GM19023 (cell line): ENCODE data around the gene UQCR10.
"Not testable (repeated sequence)": the region's sequence is repeated elsewhere in the genome, so short reads cannot be mapped to it uniquely, and the experiment has no call there.

Experiments used
- ATAC-seq: cut with Tn5 transposase; IDR thresholded peaks from one replicate; pipeline ENCODE4 v1.9.1; 2021; ENCODE audit warnings: mild to moderate bottlenecking, moderate library complexity; ENCODE audit not compliant: unreplicated experiment

The UQCR10 gene

DNA sequence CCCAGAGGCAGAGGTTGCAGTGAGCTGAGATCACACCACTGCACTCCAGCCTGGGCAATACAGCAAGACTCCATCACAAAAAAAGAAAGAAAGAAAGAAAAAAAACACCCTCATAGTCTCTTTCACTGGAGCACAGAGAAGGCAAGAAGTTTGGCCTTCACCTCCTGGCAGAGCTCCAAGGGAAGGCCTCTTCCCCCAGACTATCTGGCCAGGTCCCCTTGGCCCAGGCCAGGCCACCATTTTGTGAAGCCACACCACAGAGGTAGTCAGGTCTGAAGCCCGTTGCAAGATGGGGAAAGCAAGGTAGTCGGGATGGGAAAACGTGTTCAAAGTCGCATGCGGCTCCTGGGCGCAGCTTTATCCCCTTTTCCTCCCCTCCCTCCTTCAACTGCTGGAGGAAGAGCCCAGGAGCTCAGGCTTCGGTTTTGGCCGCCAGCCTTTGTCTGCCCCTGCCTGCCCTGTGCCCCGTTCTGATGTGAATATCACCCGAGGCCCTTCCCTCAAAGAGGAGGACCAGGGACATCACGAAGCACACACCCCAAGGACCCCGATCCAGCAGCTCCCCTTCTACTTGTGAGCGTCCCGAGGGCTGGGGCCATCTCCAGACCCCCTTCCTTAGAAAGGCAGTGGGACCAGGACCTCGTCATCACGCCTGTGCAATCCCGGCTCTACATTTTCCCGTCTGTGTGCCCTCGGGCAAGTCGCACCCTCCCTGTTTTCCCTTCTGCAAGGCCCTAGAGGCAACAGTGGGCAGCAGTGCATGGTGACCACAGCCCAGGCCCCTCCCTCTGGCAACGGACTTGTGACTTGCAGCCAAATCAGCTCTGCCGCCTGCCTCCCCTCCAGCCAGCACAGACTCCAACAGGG is 29.7 kb upstream of the UQCR10 start:
- ATAC-seq, result no peak

DNA sequence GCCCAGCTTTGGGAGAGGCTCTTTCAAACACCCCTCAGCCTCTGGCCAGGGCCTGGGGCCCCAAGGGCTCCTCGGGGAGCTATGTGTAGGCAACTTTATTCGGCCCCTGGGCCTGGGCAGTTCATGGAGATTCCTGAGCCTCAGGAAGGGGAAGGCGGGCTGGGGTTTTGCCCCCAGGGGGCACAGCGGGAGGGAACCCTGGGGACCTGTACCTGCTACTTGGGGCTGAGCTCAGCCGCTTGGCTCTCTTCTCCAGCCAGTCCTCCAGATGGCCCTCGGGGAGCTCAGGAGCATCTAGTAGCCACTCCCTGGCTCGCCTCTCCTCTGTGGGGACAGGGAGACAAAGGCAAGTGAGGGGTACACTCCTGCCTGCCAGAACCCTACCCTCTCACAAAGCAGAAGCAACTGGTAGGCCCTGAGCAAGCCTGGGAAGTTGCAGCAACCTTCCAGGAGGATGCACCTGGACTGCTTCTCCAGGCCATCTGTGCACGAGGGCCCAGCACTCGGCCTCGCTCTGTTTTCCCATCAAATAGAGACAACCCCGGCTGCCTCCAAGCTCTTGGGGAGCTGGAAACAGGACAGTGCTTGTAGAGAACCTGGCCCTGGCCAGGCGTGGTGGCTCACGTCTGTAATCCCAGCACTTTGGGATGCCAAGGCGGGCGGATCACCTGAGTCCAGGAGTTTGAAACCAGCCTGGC is 28.9 kb upstream of the UQCR10 start:
- no peak for ATAC-seq

DNA sequence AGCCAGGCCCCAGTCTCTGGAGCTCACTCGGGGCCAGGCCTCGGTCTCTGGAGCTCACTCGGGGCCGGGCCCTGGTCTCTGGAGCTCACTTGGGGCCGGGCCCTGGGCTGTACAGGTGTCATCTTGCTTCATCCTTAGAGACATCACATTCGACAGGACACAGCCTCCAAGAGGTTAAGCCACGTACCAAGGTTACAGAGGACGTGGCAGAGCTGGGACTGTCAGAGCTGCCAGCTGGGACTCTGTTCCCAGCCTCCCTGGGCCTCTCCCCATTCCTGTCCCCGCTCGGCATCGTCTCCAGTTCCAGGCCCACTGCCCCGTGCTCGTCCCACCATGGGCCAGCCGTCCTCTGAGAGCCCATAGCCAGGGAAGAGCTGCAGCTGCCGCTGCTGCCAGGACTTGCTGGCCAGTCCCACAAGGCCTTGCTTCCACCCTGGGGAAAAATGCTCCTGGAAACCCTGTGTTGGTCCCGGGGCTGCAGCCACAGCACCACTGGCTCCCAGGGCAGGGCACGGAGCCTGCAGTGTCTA is 27.8 kb upstream of the UQCR10 start:
- no peak for ATAC-seq

DNA sequence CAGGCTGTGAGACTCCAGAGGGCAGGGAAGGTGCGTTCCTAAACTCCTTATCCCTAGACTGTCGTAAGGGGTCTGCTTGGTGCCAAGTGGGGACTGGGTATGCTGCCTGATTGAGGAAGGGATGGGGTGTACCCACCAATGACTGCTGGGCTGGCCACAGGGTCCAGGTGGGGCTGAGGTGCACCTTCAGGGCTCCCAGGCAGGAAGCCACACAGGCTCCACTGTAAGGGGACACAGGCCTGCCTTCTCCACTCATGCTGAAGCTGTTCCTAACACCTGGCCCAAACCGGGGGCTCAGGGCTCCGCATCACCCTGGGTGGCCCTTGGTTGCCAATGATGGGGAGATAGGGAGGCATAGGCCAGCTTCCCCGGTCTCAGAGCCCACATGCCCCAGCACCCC is 27.0 kb upstream of the UQCR10 start:
- ATAC-seq, result no peak

DNA sequence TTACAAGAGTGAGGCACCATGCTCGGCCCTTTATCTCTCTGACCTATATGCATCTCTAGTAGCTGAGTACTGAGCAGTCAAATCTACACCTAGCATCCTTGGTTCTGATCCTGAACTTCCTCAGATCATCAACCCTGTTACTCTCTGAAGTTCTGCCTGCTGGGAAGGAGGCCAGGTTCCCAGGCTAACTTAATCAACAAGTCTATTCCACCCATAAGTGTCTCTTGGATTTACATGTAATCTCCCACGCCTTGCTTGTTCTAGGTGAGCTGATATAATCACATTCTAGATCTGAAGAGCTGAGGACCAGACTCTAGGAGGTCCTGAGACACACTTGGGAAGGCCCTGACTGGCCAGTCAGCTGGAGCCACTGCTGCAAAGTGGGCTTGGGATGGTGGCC is 25.2 kb upstream of the UQCR10 start:
- ATAC-seq, result no peak

DNA sequence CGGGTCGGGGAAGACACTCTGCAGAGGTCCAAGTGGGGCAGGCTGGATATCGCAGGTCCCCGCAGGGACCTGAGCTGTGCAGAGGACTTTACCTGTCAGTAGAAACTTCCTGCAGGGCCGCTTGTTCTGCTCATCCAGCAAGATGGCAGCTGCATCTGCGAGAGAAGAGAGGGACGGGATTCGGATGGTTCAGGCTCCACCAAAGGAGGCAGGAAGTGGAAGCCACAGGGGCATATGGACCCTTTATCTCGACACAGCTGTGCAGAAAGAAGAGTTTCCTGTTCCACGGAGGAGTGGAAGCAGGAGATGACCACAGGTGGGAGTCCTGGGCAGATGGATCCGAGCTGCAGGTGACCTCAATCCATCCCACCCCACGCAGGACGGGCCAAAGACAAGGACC is 24.8 kb upstream of the UQCR10 start:
- no peak for ATAC-seq

DNA sequence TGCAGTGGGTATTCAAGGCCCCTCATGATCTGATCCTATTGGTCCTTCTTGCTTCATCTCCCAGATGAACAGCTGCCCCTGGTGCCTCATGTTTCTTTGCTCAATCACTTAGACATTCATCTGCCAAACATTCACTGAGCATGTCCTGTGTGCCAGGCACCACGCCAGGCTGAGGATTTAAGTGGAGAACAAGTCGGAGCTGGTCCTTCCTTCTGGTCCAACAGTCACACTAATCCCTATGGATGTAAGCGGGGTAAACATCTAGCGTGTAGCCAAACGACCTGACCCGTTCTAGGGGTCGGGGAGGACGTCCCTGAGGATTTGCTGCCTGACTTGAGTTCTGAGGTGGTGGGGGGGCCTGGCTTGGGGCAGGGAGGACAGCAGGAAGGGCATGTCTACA is 22.3 kb upstream of the UQCR10 start:
- ATAC-seq, result no peak

DNA sequence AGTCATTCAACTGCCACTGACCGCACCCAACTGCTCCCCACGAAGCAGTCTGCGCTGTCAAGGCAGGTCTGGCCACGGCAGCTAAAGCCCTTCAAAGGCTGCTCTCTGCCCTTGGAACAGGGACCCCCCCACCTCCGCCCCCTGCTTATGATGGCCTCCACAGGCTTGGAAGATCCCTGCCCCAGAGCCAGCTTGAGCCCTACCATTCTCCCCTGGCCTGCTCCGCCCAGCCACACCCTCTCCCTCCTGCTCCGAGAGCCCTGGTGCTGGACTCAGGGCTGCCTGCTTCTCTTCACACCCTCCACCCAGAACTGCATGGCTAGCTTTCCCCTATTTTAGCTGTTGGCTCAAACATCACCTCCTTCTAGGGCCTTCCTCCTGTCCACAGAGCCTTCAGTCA is 19.3 kb upstream of the UQCR10 start:
- no peak for ATAC-seq

DNA sequence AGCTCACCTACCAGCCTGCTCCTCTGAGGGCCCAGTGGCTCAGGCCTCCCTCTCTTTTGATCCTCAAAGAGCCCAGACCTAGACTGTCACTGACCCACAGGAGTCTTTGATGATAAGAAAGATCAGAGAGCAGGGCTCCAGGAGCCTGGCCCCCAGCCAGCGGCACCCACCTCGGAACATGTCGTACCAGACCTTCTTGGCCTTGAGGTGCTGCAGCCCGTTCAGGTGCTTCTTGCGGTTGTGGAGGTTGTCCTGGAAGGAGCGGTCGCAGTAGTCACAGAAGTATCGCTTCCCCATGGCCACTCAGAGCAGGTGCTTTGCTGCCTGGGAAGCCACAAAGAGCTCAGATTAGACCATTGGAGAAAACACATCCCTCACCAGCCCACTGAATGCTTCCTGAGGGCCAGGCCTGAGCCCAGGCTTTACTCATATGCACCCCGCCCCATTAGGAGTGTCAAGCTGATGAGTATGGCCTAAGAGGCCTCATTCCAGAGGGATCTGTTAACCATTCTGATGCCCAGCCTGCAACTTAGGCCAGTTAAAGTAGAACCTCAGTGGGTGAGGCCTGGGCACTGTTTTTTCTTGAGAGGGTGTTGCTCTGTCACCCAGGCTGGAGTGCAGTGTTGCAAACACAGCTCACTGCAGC is 18.8 kb upstream of the UQCR10 start:
- ATAC-seq, result no peak

DNA sequence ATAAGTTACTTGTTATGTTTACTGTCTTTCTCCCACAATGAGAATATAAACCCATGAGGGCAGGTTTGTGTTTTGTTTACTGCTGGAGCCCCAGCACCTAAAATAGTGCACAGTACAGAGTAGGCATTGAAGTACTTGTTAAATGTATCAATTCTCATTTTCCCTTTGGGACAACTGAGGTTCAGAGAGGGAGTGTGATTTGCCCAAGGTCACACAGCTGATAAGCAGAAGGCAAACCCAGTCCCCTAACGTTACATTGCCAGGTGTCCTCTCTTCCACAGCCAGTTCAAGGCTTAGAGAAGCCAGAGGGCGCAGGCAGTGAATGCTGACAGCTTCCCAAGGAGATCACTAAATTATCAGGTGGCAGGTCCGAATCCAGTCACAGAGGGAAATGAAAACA is 17.1 kb upstream of the UQCR10 start:
- no peak for ATAC-seq

DNA sequence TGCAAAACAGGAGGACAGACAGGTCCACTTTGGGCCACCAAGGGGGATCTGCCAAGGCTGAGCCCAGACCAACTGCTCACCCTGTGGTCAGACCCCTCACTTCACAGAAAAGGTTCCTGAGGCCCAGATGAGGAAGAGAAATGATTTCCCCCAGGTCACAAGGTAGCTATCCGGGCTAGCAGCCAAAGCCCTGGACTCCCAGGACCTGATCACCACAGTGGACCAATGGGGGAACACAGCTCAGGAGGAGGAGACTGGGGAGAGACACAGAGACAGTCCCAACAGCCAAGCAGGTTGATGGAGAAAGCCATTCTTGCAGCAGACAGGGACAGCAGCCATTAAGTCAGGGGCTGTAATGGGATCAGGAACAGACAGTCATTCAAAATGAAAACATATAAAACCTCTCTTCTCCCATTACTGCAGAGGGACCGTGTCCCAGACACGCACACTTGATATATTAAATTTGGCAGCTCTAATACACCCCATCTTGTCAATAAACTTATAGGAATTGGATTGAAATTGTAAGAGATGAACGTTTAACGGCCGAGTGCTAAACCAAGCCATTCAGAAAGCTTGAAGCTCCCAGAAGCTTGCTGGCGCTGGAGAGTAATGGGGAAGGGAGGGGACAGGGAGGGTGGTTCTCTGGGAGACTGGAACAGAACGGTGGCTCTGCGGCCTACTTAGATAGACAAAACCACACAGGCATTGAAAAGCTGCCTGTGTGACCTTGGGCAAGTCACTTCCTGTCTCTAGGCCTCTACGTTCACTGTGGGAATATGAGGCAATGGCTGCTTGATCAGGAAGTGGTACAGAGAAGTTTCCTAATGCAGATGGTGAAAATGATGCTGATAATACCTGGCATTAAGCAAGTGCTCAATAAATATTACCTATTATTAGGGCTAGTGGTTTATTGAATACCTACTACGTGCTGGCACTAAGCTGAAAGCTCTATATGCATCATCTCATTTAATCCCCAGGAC is 16.3 kb upstream of the UQCR10 start:
- no peak for ATAC-seq

DNA sequence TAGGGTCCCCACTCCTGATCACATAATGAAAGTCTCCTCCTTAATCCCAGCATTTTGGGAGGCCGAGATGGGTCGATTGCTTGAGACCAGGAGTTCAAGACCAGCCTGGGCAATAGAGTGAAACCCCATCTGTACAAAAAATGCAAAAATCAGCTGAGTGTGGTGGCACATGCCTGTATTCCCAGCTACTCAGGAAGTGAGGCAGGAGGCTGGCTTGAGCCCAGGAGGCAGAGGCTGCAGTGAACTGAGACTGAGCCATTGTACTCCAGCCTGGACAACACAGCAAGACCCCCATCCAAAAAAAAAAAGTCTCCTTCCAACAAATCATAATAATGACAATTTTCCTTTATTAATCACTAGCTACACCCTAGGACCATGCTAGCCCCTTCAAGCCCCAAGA is 15.5 kb upstream of the UQCR10 start:
- ATAC-seq, result no peak

DNA sequence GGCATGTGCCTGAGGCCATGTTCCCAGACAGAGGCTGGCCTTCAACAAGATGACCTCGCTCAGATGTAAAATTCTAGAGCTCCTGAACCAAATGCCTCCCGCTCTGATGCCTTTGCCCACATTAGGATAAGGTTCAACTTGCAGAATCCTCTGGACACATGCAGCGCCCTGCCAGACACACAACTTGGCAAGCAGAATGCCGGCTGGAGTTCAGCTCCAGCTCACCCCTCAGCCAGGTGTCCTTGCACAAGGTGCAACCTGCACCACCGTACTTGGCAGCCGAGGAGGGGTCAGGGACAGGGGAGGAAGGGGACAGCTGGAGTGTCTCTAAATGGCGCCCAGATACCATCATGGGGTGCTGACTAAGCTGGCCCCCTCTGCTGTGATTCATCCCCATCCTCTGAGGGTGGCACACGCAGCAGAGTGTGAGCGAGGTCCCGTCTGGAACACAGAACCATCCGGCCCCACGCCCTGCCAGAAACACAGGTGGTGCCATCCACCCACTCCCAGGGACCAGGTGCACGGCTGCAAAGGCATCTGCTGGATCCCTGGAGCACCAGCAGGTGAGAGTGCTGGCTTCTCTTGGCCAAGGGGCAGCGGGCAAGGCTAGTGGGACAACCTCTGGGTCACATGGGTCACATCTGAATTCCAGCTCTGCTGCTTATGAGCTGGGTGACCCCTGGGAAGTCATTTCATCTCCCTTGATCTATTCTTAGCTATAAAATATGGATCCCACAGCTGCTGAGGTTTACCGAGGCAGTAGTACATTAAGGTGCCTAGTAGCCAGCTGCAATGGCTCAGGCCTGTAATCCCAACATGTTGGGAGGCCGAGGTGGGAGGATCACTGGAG is 13.1 kb upstream of the UQCR10 start:
- ATAC-seq, result no peak

DNA sequence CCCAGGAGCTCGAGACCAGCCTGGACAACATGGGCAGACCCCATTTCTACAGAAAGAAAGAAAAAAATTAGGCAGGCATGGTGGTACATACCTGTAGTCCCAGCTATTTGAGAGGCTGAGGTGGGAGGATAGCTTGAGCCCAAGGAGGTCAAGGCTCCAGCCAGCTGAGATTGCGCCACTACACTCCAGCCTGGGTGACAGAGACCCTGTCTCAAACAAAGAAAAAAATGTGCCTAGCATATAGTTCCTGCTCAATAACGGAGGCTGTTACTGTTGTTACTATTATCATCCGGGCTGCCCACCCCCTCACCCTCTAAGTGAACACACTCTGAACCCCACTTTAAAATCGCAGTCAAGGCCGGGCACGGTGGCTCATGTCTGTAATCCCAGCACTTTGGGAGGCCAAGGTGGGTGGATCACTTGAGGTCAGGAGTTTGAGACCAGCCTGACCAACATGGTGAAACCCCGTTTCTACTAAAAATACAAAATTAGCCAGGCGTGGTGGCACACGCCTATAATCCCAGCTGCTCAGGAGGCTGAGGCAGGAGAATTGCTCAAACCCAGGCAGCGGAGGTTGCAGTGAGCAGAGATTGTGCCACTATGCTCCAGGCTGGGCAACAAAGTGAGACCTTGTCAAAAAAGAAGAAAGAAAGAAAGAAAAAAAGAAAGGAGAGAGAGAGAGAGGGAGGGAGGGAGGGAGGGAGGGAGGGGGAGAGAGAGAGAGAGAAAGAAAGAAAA is 12.3 kb upstream of the UQCR10 start:
- ATAC-seq, result not testable (repeated sequence)

DNA sequence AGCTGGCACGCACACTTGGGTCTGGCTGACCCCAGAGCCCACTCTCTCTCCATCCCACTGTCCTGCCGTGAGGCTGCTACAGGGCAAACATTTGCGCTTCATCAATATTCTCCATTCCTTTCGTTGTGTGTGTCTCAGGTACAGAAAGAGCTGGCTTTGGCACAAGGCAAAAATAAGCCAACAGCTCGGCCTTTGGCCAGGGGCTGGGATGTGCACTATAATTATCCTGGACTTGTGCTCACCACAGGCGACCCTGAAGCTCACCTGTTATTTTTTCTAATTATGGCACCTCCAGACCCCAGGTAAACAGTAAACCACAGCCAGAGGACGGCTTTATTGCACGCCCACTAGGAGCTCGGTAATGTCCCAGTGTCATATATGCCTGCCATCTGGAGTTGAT is 11.3 kb upstream of the UQCR10 start:
- no peak for ATAC-seq

DNA sequence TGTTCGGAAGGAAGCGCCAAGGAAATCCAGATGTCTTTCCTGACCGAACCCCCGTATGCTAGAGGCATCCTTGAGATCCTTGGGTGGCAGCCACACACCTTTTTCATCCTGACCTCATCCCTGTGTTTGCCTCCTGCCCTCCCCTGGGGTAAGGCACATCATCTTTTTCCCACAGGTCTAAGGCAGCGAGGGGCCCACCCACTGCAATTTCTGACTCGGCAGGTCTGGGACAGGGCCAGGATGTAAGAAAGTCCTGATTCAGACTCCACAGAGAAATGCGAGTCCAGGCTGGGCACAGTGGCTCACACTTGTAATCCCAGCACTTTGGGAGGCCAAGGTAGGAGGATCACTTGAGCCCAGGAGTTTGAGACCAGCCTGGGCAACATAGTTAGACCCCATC is 10.8 kb upstream of the UQCR10 start:
- ATAC-seq, result no peak

DNA sequence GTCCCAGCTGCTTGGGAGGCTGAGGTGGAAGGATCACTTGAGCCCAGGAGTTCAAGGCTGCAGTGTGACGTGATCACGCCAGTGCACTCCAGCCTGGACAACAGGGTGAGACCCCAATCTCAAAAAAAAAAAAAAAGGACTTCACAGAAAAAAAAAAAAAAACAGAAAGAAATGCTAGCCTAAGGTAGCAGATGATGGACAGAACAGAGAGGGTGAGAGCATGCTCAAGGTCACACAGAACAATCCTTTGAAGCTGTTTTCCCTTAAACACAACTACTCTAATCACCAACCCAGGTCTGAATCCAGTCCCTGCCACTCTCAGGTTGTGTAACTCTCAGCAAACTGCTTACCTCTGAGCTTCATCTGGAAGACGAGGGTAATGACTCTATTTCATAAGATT is 10.1 kb upstream of the UQCR10 start:
- ATAC-seq, result no peak

DNA sequence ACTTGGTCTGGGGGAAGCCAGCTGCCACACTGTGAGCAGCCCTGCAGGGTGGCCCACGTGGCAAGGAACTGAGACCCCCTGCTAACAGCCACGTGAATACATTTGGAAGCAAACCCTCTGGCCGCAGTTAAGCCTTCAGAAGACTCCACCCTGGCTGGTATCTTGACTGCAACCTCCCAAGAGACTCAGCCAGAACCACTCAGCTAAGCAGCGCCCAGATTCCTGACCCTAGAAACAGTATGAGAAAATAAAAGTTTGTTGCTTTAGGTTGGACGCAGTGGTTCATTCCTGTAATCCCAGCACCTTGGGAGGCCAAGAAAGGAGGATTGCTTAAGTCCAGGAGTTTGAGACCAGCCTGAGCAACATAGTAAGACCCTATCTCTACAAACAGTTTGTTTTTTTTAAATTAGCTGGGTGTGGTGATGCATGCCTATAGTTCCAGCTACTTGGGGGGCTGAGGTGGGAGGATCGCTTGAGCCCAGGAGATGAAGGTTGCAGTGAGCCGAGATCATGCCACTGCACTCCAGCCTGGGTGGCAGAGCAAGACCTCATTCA is 9.0 kb upstream of the UQCR10 start:
- ATAC-seq, result no peak

DNA sequence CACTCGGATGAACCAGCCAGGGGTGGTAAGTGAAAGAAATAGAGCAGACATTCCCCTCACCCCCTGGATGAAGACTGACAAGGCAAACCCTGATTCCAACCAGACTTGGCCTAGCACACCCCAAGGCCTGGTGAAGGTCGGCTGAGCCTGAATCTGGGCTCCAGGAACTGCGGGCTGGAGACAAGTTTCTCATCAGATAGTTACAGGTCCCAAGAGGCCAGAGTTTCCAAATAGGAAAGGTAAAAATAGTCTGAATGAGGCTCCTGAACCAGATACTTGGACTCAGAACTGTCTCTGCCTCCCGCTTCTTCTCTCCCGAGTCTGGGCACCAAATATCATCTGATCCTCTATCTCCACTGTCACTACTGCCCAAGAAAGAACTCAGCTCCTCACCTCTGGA is 8.2 kb upstream of the UQCR10 start:
- no peak for ATAC-seq
